ENCODE measurements around the gene MPIG6B.

Gene MPIG6B

DNA sequence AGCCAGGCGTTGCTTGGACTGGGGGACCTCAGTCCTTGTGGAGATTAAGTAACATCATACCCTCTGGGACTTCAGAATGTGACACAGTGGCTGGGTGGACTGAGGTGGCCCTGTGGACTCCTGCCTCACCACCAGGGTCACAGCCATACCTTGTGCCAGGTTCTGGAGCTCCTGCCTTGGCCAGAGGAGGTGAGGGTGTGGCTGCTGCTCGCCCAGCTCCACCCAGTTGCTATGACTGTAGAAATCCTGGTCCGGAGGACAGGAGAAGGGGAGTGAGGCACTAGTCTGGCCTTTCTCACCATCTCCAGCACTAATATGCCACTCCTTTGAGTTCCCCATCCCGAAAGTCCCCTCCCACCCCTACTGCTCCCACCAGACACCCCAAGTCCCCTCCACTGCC lies 52.0 kb downstream of the MPIG6B start:
- TF ChIP-seq, protein P1, sequence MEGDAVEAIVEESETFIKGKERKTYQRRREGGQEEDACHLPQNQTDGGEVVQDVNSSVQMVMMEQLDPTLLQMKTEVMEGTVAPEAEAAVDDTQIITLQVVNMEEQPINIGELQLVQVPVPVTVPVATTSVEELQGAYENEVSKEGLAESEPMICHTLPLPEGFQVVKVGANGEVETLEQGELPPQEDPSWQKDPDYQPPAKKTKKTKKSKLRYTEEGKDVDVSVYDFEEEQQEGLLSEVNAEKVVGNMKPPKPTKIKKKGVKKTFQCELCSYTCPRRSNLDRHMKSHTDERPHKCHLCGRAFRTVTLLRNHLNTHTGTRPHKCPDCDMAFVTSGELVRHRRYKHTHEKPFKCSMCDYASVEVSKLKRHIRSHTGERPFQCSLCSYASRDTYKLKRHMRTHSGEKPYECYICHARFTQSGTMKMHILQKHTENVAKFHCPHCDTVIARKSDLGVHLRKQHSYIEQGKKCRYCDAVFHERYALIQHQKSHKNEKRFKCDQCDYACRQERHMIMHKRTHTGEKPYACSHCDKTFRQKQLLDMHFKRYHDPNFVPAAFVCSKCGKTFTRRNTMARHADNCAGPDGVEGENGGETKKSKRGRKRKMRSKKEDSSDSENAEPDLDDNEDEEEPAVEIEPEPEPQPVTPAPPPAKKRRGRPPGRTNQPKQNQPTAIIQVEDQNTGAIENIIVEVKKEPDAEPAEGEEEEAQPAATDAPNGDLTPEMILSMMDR (IDR thresholded peaks at IDR 0.05; ENCODE audit: insufficient read depth, low read length, missing control alignments): no peak
- no peak for DNase-seq (ENCODE audit: low read depth, low spot score)
- H3K4me3 ChIP-seq (ENCODE audit: low read depth, low read length): no peak overlapping the region
- ChIA-PET POLR2A (interaction anchor here (1.4 kb wide), 1 partner anchor 52 kb away, joined by 5 read pairs; the partner anchor contains the start of gene HSPA1B), CTCF (interaction anchor here (0.9 to 2.8 kb wide), 3 partner anchors 10 to 45 kb away, joined by 3 to 17 read pairs (median 5); no protein-coding TSS in a partner anchor)

DNA sequence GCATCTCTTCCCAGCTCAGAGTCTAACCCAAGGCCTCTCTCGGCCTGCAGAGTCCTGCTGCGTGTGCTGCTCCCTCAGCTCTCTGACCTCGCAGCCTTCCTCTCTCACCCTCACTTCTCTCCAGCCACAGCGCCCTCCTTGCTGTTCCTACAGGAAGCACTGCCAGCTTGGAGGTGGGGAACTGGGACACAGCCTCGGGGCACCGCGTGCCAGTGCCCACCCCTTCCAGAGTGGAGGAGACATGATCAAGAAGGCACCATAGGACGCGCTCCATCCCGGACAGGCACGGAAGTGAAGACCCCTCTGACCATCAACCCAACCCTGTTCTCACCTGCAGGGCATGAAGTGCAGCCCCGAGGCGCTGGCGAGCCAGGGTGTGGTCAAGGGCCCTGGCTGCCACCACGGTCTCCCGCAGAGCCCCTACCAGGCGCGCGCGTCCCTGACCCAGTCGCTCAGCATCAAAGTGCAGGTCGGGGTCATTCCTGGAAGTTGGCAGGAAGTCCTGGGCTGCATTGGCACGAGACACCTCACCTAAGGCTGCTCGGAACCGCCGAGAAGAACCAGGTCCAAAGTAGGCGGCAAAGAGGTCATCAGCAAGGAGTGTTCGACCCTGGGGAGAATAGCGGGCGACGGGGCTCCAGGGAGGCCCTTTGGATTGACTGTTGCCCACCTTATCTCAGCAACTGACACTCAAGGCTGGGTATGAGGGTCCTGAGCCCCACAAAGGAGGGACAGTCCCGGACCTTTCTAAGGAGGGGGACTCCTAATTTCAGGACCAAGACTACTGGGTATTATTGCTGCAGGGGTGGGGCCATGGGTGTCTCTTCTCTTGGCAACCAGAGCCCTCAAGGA lies 52.7 kb downstream of the MPIG6B start:
- DNase-seq (ENCODE audit: low read depth, low spot score): no peak
- no peak overlapping the region for H3K4me3 ChIP-seq (ENCODE audit: low read depth, low read length)
- TF ChIP-seq, protein P1 (IDR thresholded peaks at IDR 0.05; ENCODE audit: insufficient read depth, low read length, missing control alignments): no peak
- ChIA-PET POLR2A (interaction anchor here (1.4 kb wide), 1 partner anchor 52 kb away, joined by 5 read pairs; the partner anchor contains the start of gene HSPA1B), CTCF (interaction anchor here (0.9 to 2.8 kb wide), 3 partner anchors 9 to 46 kb away, joined by 3 to 17 read pairs (median 5); no protein-coding TSS in a partner anchor)

Measured in AG04449 (cell line).